Mesendoderm (in vitro differentiated cells): ENCODE measurements around the gene STKLD1.

Source experiments
- DNase-seq: peaks from one replicate; pipeline ENCODE4 v3.0.0; 2013
- H2AK5ac ChIP-seq: 2 replicates; pipeline ENCODE4 v1.6.1; 2013; ENCODE audit warnings: low read length, inconsistent platforms
- H2BK120ac ChIP-seq: 2 replicates; pipeline ENCODE4 v1.6.1; 2013; ENCODE audit warnings: low read depth, mild to moderate bottlenecking, low read length, moderate library complexity, mixed read lengths
- H2BK15ac ChIP-seq: replicated peaks from 2 replicates; pipeline ENCODE4 v1.6.1; 2013; ENCODE audit warnings: low read depth, mild to moderate bottlenecking, moderate library complexity
- H2BK5ac ChIP-seq: 2 replicates; pipeline ENCODE4 v1.6.1; 2013; ENCODE audit warnings: low read length, inconsistent platforms
- H3K18ac ChIP-seq: 2 replicates; pipeline ENCODE4 v1.6.1; 2013; ENCODE audit warnings: mild to moderate bottlenecking, low read length, mixed read lengths
- H3K23ac ChIP-seq: one replicate; pipeline ENCODE4 v1.6.1; 2013; ENCODE audit warnings: low read length
- H3K27ac ChIP-seq: 2 replicates; pipeline ENCODE4 v1.5.1; 2013; ENCODE audit warnings: low read depth, mild to moderate bottlenecking, inconsistent platforms, low read length, moderate library complexity
- H3K27me3 ChIP-seq: 2 replicates; pipeline ENCODE4 v1.6.1; 2013; ENCODE audit warnings: low read length, control low read depth, mild to moderate bottlenecking, inconsistent platforms; ENCODE audit not compliant: insufficient read depth, poor library complexity
- H3K36me3 ChIP-seq: 2 replicates; pipeline ENCODE4 v1.6.1; 2013; ENCODE audit warnings: low read length, inconsistent platforms; ENCODE audit not compliant: control insufficient read depth, insufficient read depth
- H3K4ac ChIP-seq: one replicate; pipeline ENCODE4 v1.6.1; 2013; ENCODE audit warnings: low read depth, mild to moderate bottlenecking, low read length, moderate library complexity
- H3K4me1 ChIP-seq: 2 replicates; pipeline ENCODE4 v1.6.1; 2013; ENCODE audit warnings: low read depth, low read length, inconsistent platforms; ENCODE audit not compliant: control insufficient read depth
- H3K4me2 ChIP-seq: 2 replicates; pipeline ENCODE4 v1.6.1; 2013; ENCODE audit warnings: low read length
- H3K4me3 ChIP-seq: 2 replicates; pipeline ENCODE4 v1.5.1; 2013; ENCODE audit warnings: mild to moderate bottlenecking, low read length
- H3K56ac ChIP-seq: one replicate; pipeline ENCODE4 v1.6.1; 2013; ENCODE audit warnings: low read length
- H3K79me1 ChIP-seq: 2 replicates; pipeline ENCODE4 v1.6.1; 2013; ENCODE audit warnings: low read length, inconsistent platforms
- H3K79me2 ChIP-seq: 2 replicates; pipeline ENCODE4 v1.6.1; 2013; ENCODE audit warnings: mild to moderate bottlenecking, low read length; ENCODE audit not compliant: control insufficient read depth, insufficient read depth
- H3K9ac ChIP-seq: 2 replicates; pipeline ENCODE4 v1.6.1; 2013; ENCODE audit warnings: low read length, inconsistent platforms
- H4K5ac ChIP-seq: one replicate; pipeline ENCODE4 v1.6.1; 2013; ENCODE audit warnings: low read length
- H4K8ac ChIP-seq: one replicate; pipeline ENCODE4 v1.6.1; 2013; ENCODE audit warnings: low read depth, mild to moderate bottlenecking, control low read depth, low read length, moderate library complexity
- WGBS: extraction: QIAGEN DNeasy Blood & Tissue Kit; methylation state at CpG from one replicate; pipeline ENCODE4 v1.1.7; 2013; ENCODE audit warnings: low lambda C conversion rate, missing lambda C conversion rate; ENCODE audit not compliant: insufficient coverage; ENCODE audit errors: extremely low coverage; 5-methylcytosine and 5-hydroxymethylcytosine counted together

The STKLD1 gene

DNA sequence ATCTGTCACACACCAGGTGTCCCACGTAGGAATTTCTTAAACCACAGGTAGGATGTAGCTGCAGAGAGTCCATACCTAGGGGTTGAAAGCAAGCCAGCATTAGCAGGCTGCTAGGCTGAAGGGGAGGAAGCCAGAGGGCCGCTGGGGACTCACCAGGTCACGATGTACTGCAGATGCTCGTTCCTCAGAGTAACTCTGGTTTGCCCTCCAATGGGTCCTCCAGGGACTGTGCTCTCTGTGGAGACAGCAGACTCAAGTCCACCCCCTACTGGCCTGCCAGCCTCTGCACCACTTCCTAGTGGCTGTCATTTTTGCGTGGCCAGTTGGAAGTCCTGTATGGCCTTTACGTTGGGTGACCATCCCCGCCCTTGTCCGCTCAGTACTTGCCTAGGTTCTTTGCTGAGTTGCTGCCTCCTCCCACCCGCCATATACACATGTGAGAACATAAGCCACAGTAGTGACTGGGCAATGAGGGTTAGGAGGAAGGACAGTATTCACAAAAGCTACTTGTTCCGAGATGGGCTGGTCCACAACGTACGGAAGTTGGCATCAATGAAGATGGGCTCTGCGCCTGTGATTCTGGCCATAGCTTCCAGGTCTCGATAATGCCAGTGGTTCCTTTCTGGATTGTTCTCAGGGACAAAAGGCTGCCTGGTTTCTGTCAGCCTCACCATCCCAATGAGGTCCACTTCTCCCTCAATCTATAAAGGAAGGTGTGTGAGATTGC, 24.1 kb upstream of the STKLD1 start:
- Histone ChIP-seq H3K27ac (no peak overlapping the region), H3K9ac (no peak overlapping the region), H3K4me3 (no peak overlapping the region), H3K79me2 (peaks cover 29% of the 10 kb centered on the region), H2BK5ac (no peak overlapping the region), H3K79me1 (peaks cover 13% of the 10 kb centered on the region), H3K23ac (no peak overlapping the region), H3K4ac (no peak overlapping the region), H2BK120ac (no peak overlapping the region), H3K18ac (no peak overlapping the region), H3K4me1 (no peaks in the 10 kb centered on the region), H4K5ac (no peak overlapping the region), H2AK5ac (no peak overlapping the region), H3K4me2 (no peak overlapping the region), H3K56ac (no peak overlapping the region), H3K27me3 (no peaks in the 10 kb centered on the region), H3K36me3 (peaks cover 21% of the 10 kb centered on the region), H4K8ac (no peak overlapping the region), H2BK15ac (no peak overlapping the region)
- DNase-seq = peak; percentile 93
- WGBS = no CpG with 5 or more reads among the region's 14 CpGs

DNA sequence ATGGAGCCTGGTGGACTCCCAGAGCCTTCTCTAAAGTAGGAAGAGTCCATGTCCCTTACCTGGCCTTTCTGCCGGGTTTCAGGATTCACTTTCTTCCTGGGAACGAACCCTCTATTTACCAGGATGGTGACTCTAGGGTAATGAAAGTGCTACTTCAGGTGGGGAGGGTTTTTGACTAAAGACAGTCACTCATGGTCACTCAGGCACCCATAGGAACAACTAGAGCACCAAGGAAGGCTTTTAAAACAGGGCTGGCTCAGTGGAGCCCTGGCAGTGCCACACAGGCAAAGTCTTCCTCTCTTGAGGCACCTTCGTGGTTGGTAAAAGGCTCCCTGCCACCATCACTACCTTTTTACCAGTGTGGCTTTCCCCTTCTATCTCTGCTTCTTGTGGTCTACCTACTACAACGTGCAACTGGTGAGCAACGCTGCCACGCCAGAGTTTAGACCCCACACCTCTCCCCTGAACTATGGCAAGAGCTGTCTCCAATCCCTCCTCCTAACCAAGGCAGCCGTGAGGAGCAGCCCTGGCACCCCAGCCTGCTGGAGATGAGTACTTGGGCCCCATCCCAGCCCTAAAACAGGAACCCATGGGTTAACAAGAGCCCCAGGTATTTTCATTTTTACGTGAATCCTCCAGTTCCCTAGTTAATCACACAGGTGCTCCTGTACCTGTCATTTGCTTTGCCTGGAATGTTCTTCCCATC, 23.4 kb upstream of the STKLD1 start:
- H3K9ac ChIP-seq = no peak overlapping the region
- H3K4me2 ChIP-seq = no peak overlapping the region
- DNase-seq = no peak
- H4K8ac ChIP-seq = no peak overlapping the region
- H3K79me1 ChIP-seq = peaks cover 19% of the 10 kb centered on the region
- no peak overlapping the region for H3K23ac ChIP-seq
- H3K56ac ChIP-seq = no peak overlapping the region
- no peak overlapping the region for H4K5ac ChIP-seq
- no peak overlapping the region for H3K27ac ChIP-seq
- peaks cover 21% of the 10 kb centered on the region for H3K36me3 ChIP-seq
- H3K79me2 ChIP-seq = peaks cover 29% of the 10 kb centered on the region
- H2BK15ac ChIP-seq = no peak overlapping the region
- no CpG with 5 or more reads among the region's 8 CpGs for WGBS
- no peak overlapping the region for H3K4ac ChIP-seq
- H2BK5ac ChIP-seq = no peak overlapping the region
- H3K4me3 ChIP-seq = no peak overlapping the region
- H2AK5ac ChIP-seq = no peak overlapping the region
- no peak overlapping the region for H3K18ac ChIP-seq
- no peak overlapping the region for H2BK120ac ChIP-seq
- no peaks in the 10 kb centered on the region for H3K27me3 ChIP-seq
- H3K4me1 ChIP-seq = peaks cover 2% of the 10 kb centered on the region

DNA sequence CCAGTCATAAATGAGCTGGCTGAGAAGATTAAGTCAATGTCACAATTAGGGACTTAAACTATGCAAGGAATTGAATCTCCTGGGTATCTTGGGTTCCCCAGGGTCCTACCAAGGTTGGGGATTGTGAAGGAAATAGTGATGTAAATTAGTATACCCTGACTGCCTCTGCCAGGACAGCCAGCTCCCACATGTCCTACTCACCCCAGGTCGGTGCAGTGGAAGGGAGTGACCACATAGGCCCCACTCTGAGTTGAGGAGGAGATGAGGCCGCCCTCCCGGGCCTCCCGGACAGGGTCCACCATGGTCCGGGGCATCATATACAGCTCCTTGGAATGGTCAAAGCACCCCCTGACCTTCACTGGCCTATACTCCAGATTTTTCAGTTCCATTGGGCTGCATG, 22.6 kb upstream of the STKLD1 start:
- Histone ChIP-seq H2BK120ac (no peak overlapping the region), H3K36me3 (peaks cover 21% of the 10 kb centered on the region), H3K79me1 (peaks cover 24% of the 10 kb centered on the region), H4K5ac (no peak overlapping the region), H3K4me3 (no peak overlapping the region), H3K27ac (no peak overlapping the region), H3K4me2 (no peak overlapping the region), H3K4ac (no peak overlapping the region), H2BK5ac (no peak overlapping the region), H2BK15ac (no peak overlapping the region), H3K79me2 (peaks cover 24% of the 10 kb centered on the region), H3K9ac (no peak overlapping the region), H3K27me3 (no peaks in the 10 kb centered on the region), H3K56ac (no peak overlapping the region), H2AK5ac (no peak overlapping the region), H3K4me1 (peaks cover 2% of the 10 kb centered on the region), H4K8ac (no peak overlapping the region), H3K18ac (no peak overlapping the region), H3K23ac (no peak overlapping the region)
- no CpG with 5 or more reads among the region's 5 CpGs for WGBS
- DNase-seq = no peak

DNA sequence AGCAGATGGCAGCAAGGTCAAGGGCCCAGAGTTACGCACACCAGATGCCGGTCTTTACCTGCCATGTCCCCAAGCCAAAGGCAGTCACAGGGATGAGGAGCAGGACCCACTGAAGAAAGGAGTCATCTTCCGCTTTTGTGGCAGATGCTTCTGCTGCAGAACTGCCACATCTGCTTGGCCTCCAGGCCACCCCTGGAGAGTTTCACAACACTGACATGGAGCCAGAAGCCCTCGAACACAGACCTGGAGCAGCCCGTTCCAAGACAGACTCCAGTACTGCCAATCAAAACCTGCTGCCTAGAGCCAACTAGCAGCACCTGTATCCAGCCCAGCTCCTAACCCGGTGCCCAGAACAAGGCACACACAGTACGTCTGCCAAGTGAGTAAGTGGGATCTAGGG, 21.4 kb upstream of the STKLD1 start:
- H3K18ac ChIP-seq = no peak overlapping the region
- H3K23ac ChIP-seq = no peak overlapping the region
- H4K8ac ChIP-seq = no peak overlapping the region
- peaks cover 2% of the 10 kb centered on the region for H3K4me1 ChIP-seq
- no CpG with 5 or more reads among the region's 7 CpGs for WGBS
- H3K4ac ChIP-seq = no peak overlapping the region
- H3K56ac ChIP-seq = no peak overlapping the region
- DNase-seq = no peak
- no peak overlapping the region for H2BK5ac ChIP-seq
- H2BK120ac ChIP-seq = no peak overlapping the region
- no peak overlapping the region for H3K4me3 ChIP-seq
- H3K4me2 ChIP-seq = no peak overlapping the region
- no peak overlapping the region for H2BK15ac ChIP-seq
- no peak overlapping the region for H3K27ac ChIP-seq
- H3K79me1 ChIP-seq = peaks cover 22% of the 10 kb centered on the region
- H3K79me2 ChIP-seq = peaks cover 12% of the 10 kb centered on the region
- no peak overlapping the region for H2AK5ac ChIP-seq
- no peak overlapping the region for H3K9ac ChIP-seq
- H3K36me3 ChIP-seq = peaks cover 18% of the 10 kb centered on the region
- H4K5ac ChIP-seq = no peak overlapping the region
- H3K27me3 ChIP-seq = no peaks in the 10 kb centered on the region

DNA sequence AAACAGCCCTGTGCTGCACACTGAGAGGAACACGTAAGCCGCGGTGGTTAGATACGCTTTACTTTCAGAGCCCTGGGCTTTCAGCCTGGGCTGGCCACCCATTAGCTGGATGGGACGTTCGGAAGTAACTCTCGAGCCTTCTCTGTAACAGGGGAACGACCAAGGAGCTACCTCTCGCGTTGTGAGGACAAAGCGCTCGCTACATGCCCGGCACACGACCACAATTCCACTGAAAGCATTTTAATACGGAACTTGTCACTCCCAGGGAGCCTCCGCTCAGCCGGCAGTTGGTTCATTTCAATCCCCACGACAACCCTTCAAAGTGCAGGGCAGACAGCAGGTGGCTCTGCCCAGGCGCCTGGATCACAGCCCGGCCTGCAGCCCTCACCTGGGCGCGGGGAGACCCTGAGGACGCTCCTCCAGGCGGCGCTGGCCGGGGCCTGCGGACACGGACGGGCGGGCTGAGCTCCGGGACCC, 20.2 kb upstream of the STKLD1 start:
- Histone ChIP-seq H2BK15ac (no peak overlapping the region), H3K18ac (peak overlapping the region; percentile 54), H4K8ac (no peak overlapping the region), H3K4me1 (peaks cover 2% of the 10 kb centered on the region), H3K4me2 (peak overlapping the region; percentile 81), H2BK120ac (no peak overlapping the region), H3K27me3 (no peaks in the 10 kb centered on the region), H3K79me2 (peaks cover 7% of the 10 kb centered on the region), H3K4ac (no peak overlapping the region), H3K27ac (no peak overlapping the region), H2AK5ac (peak overlapping the region; percentile 43), H3K23ac (no peak overlapping the region), H3K9ac (peak overlapping the region; percentile 87), H3K56ac (peak overlapping the region; percentile 92), H3K36me3 (peaks cover 14% of the 10 kb centered on the region), H3K79me1 (peaks cover 15% of the 10 kb centered on the region), H3K4me3 (peak overlapping the region; percentile 94), H2BK5ac (no peak overlapping the region), H4K5ac (no peak overlapping the region)
- DNase-seq = peak; percentile 57
- WGBS = no CpG with 5 or more reads among the region's 31 CpGs
